Measurements from ENCODE around the gene DPH7.

DNA sequence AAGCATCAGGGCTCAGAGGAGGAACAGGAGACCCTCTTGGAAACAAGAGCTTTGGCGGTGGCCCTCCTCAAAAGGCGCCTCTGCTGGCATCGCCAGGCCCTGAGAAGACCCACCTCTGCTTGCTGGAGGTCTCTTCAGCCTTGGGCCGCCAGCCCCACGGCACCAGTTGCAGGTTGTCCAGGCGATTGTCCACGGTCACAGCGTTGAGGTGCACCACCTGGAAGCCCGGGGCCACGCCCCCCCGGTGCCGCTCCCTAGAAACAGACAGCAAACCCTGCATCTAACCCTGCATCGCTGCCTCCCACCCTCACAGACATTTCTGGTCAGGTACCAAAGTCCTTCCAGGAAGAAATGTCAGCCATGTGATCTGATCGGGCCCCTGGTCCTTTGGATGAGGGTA, 8.1 kb upstream of the DPH7 start:
- TF ChIP-seq, protein P1, sequence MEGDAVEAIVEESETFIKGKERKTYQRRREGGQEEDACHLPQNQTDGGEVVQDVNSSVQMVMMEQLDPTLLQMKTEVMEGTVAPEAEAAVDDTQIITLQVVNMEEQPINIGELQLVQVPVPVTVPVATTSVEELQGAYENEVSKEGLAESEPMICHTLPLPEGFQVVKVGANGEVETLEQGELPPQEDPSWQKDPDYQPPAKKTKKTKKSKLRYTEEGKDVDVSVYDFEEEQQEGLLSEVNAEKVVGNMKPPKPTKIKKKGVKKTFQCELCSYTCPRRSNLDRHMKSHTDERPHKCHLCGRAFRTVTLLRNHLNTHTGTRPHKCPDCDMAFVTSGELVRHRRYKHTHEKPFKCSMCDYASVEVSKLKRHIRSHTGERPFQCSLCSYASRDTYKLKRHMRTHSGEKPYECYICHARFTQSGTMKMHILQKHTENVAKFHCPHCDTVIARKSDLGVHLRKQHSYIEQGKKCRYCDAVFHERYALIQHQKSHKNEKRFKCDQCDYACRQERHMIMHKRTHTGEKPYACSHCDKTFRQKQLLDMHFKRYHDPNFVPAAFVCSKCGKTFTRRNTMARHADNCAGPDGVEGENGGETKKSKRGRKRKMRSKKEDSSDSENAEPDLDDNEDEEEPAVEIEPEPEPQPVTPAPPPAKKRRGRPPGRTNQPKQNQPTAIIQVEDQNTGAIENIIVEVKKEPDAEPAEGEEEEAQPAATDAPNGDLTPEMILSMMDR (IDR thresholded peaks at IDR 0.05) = no peak
- no peak for TF ChIP-seq POLR2A (IDR thresholded peaks at IDR 0.05)
